Endodermal cell (in vitro differentiated cells): ENCODE measurements around the gene PGBD5. TPM values are rescaled to one million over a fixed set of nuclear protein-coding genes. Genes with fewer than 3 reads are reported as not detected.

ENCODE experiments used
- DNase-seq: peaks from one replicate; pipeline ENCODE4 v3.0.0-alpha.2; 2017
- H3K27ac ChIP-seq: 2 replicates; pipeline ENCODE4 v1.5.1; 2013; ENCODE audit warnings: mild to moderate bottlenecking, low read depth, low read length, moderate library complexity
- H3K27me3 ChIP-seq: 2 replicates; pipeline ENCODE4 v1.6.1; 2013; ENCODE audit warnings: mild to moderate bottlenecking, low read length, moderate library complexity; ENCODE audit not compliant: insufficient read depth, control insufficient read depth, poor library complexity, severe bottlenecking
- H3K36me3 ChIP-seq: 2 replicates; pipeline ENCODE4 v1.7.0; 2013; ENCODE audit warnings: mild to moderate bottlenecking, low read length, moderate library complexity; ENCODE audit not compliant: control insufficient read depth, insufficient read depth
- H3K4me1 ChIP-seq: one replicate; pipeline ENCODE4 v1.7.0; 2013; ENCODE audit warnings: low read length; ENCODE audit not compliant: control insufficient read depth, insufficient read depth
- H3K4me3 ChIP-seq: 2 replicates; pipeline ENCODE4 v1.5.1; 2013; ENCODE audit warnings: mild to moderate bottlenecking, low read length, moderate library complexity
- H3K9ac ChIP-seq: 2 replicates; pipeline ENCODE4 v1.6.1; 2013; ENCODE audit warnings: mild to moderate bottlenecking, low read length, moderate library complexity; ENCODE audit not compliant: poor library complexity, severe bottlenecking; ENCODE audit errors: extremely low read depth
- H3K9me3 ChIP-seq: 2 replicates; pipeline ENCODE4 v1.6.1; 2013; ENCODE audit warnings: mild to moderate bottlenecking, low read length, moderate library complexity; ENCODE audit not compliant: control insufficient read depth
- H3K27ac Mint-ChIP-seq: 2 replicates; pipeline ENCODE4 v1.8.0; 2020; ENCODE audit warnings: mixed read lengths
- H3K27me3 Mint-ChIP-seq: 2 replicates; pipeline ENCODE4 v1.8.0; 2021; ENCODE audit warnings: mild to moderate bottlenecking, mixed read lengths; ENCODE audit not compliant: insufficient read depth
- H3K36me3 Mint-ChIP-seq: 2 replicates; pipeline ENCODE4 v1.8.0; 2020; ENCODE audit warnings: low read depth, mixed read lengths
- H3K4me1 Mint-ChIP-seq: 2 replicates; pipeline ENCODE4 v1.8.0; 2020; ENCODE audit warnings: mixed read lengths
- H3K4me3 Mint-ChIP-seq: 2 replicates; pipeline ENCODE4 v1.8.0; 2020; ENCODE audit warnings: mild to moderate bottlenecking, moderate library complexity, mixed read lengths
- H3K9me3 Mint-ChIP-seq: 2 replicates; pipeline ENCODE4 v1.8.0; 2020; ENCODE audit warnings: mild to moderate bottlenecking, mixed read lengths
- CTCF ChIP-seq: fragments of 200-600 bp; sonication (generic); conservative IDR thresholded peaks from 2 replicates; pipeline ENCODE4 v1.5.0; 2021; ENCODE audit warnings: antibody characterized with exemption, mild to moderate bottlenecking
- WGBS, 2 experiments: methylation state at CpG; one replicate each; pipeline versions ENCODE4 v1.1.5 to v1.1.7; 2013; ENCODE audit warnings: missing lambda C conversion rate in 2 of 2, mixed read lengths in 1 of 2; ENCODE audit not compliant: insufficient coverage in 1 of 2, insufficient read length in 1 of 2; 5-methylcytosine and 5-hydroxymethylcytosine counted together
- total RNA-seq, 2 donors: library from RNA; stranded (reverse); fragmentation: NEBNext Ultra II Directional in 1 of 2; extraction: Animal tissue kit (Norgen Biotek cat#: 25700) in 1 of 2; gene quantifications; 2 replicates in 1 of 2; 3 replicates in 1 of 2; pipeline ENCODE4 v1.2.1, GENCODE V29; 2021

The PGBD5 gene
- total RNA-seq, 2 donors from 2014 or later: 1.3 to 4.6 TPM

DNA sequence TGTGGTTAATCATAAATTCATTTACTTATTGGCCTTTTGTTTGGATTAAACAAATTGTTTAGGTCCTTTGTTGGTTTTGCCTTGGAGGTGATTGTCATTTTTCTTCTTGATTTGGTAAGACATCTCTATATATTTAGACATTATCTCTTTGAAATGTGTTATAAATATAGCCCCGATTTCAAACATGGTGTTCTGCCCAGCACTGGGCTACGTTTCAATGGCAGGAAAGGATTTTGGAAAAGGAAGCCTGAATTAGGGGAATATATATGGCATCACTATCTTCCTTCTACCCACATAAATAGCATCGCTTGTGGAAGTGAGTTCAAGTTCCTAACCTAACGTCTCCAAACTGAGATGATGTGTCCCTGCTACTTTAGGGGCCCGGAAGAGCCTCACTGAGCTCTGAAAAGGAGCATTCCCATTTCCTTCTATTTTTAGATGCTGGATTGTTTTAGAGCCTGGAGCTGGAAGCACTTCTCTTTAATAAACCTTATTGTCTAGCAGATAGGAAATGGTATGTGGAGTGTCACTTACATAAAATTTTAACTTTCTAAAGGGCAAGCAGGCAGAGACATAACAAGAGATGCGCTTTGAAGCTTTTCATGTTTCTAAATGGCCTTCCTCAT is 39.4 kb downstream of the PGBD5 start:
- no peak overlapping the region for H3K9ac ChIP-seq
- Mint-ChIP-seq H3K4me3 (no peak overlapping the region), H3K27ac (no peak overlapping the region), H3K36me3 (no peaks in the 10 kb centered on the region), H3K9me3 (no peaks in the 10 kb centered on the region), H3K4me1 (peaks cover 10% of the 10 kb centered on the region), H3K27me3 (no peaks in the 10 kb centered on the region)
- no peak for TF ChIP-seq CTCF
- peak; percentile 5 for DNase-seq
- H3K27me3 ChIP-seq: no peaks in the 10 kb centered on the region
- WGBS, 2 experiments: 96 to 100% methylated on average over 5 to 6 of the region's 6 CpGs
- no peak overlapping the region for H3K27ac ChIP-seq
- no peaks in the 10 kb centered on the region for H3K9me3 ChIP-seq
- H3K4me1 ChIP-seq: no peaks in the 10 kb centered on the region
- no peaks in the 10 kb centered on the region for H3K36me3 ChIP-seq
- H3K4me3 ChIP-seq: no peak overlapping the region

DNA sequence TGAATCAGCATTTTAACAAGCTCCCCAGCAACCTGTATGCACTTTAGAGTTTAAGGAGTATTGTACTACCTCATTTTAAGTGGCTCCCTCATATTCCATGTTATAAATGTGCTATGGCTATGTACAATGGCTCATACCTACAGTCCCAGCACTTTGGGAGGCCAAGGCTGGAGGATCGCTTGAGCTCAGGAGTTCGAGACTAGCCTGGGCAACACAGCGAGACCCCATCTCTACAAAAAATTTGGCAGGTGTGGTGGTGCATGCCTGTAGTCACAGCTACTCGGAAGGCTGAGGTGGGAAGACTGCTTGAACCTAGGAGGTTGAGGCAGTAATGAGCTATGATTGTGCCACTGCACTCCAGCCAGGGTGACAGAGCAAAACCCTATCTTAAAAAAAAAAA is 40.2 kb downstream of the PGBD5 start:
- no peaks in the 10 kb centered on the region for H3K36me3 ChIP-seq
- no peak overlapping the region for H3K9ac ChIP-seq
- 84 to 94% methylated on average over 3 to 4 of the region's 4 CpGs for WGBS, 2 experiments
- Mint-ChIP-seq H3K4me3 (no peak overlapping the region), H3K4me1 (peaks cover 7% of the 10 kb centered on the region), H3K27me3 (no peaks in the 10 kb centered on the region), H3K36me3 (no peaks in the 10 kb centered on the region), H3K9me3 (no peaks in the 10 kb centered on the region), H3K27ac (no peak overlapping the region)
- H3K9me3 ChIP-seq: no peaks in the 10 kb centered on the region
- no peaks in the 10 kb centered on the region for H3K27me3 ChIP-seq
- H3K4me1 ChIP-seq: no peaks in the 10 kb centered on the region
- H3K27ac ChIP-seq: no peak overlapping the region
- DNase-seq: no peak
- TF ChIP-seq CTCF: no peak
- H3K4me3 ChIP-seq: no peak overlapping the region

- Histone ChIP-seq H3K27ac (no peak overlapping the region), H3K4me1 (no peaks in the 10 kb centered on the region), H3K36me3 (no peaks in the 10 kb centered on the region), H3K27me3 (no peaks in the 10 kb centered on the region), H3K9ac (no peak overlapping the region), H3K9me3 (no peaks in the 10 kb centered on the region), H3K4me3 (no peak overlapping the region)
- no peaks in the 10 kb centered on the region for H3K9me3 Mint-ChIP-seq
- no peak for TF ChIP-seq CTCF
- no peaks in the 10 kb centered on the region for H3K36me3 Mint-ChIP-seq
- 85% methylated on average over 2 of the region's 2 CpGs; no CpG with 5 or more reads in 1 of the 2 experiments for WGBS, 2 experiments
- no peak overlapping the region for H3K27ac Mint-ChIP-seq
- no peak for DNase-seq
- no peak overlapping the region for H3K4me3 Mint-ChIP-seq
- H3K27me3 Mint-ChIP-seq: no peaks in the 10 kb centered on the region
- H3K4me1 Mint-ChIP-seq: peaks cover 7% of the 10 kb centered on the region
These were observed 41.0 kb downstream of the PGBD5 start for GRCh38 chr1:230385158-230385450.
